LNCaP clone FGC (cell line): ENCODE data around the gene UBE3B.

Experiments used
- DNase-seq: peaks from one replicate; pipeline ENCODE4 v3.0.0-alpha.2; 2011; ENCODE audit warnings: low read depth
- H3K4me3 ChIP-seq: 2 replicates; pipeline ENCODE4 v1.5.1; 2011; ENCODE audit warnings: mild to moderate bottlenecking, low read depth, low read length, control low read depth
- CTCF ChIP-seq: IDR thresholded peaks from 2 replicates; pipeline ENCODE4 v1.5.1; 2012; ENCODE audit warnings: mild to moderate bottlenecking; ENCODE audit not compliant: control insufficient read depth, insufficient read depth; ENCODE audit errors: extremely low read depth

The UBE3B gene

GRCh38 chr12:109575683-109576082 is 98.2 kb downstream of the UBE3B start:
- DNase-seq: no peak
- no peak for TF ChIP-seq CTCF

GRCh38 chr12:109577311-109577710 is 99.9 kb downstream of the UBE3B start:
- no peak for DNase-seq
- TF ChIP-seq CTCF: no peak
- H3K4me3 ChIP-seq: no peak overlapping the region

More at GRCh38 chr12:109575683-109576082, 98.2 kb downstream of the UBE3B start:
- no peak overlapping the region for H3K4me3 ChIP-seq

GRCh38 chr12:109578330-109578927 is 101.0 kb downstream of the UBE3B start:
- DNase-seq: no peak
- H3K4me3 ChIP-seq: no peak overlapping the region
- TF ChIP-seq CTCF: no peak

DNA sequence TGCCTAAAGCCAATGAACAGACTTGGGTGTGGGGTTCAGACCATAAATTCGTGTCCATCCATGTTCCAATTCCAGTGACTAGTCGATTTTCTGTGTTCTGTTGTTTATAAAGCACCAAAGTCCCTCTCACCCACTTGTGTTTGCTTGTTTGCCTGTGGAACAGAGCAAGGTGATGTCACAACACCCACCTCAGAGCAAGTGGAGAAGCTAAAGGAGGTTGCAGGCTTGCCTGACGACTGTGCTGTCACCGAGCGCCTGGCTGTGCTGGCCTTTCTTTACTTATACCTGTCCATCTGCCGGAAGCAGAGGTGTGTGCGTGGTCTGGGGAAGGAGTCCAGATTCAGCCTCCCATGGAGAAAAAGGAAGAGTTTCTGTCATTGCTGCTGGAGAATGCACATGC is 102.2 kb downstream of the UBE3B start:
- TF ChIP-seq CTCF: no peak
- DNase-seq: no peak
- no peak overlapping the region for H3K4me3 ChIP-seq

DNA sequence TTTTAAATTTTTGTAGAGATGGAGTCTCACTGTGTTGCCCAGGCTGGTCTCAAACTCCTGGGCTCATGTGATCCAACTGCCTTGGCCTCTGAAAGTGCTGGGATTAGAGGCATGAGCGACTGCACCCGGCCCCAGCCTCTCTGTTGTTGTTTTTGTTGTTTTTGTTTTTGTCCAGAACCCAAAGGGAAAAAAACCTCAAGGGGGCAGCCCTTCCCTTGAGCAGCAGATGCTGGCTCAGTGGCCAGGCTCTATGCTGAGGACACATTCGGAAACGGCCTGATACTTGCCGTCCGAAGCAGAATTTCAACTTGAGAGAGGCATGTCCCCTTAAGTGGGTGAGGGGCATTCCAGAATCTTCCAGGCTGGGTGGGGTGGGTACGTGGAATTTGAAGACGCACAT is 102.8 kb downstream of the UBE3B start:
- DNase-seq: no peak
- TF ChIP-seq CTCF: no peak
- no peak overlapping the region for H3K4me3 ChIP-seq

DNA sequence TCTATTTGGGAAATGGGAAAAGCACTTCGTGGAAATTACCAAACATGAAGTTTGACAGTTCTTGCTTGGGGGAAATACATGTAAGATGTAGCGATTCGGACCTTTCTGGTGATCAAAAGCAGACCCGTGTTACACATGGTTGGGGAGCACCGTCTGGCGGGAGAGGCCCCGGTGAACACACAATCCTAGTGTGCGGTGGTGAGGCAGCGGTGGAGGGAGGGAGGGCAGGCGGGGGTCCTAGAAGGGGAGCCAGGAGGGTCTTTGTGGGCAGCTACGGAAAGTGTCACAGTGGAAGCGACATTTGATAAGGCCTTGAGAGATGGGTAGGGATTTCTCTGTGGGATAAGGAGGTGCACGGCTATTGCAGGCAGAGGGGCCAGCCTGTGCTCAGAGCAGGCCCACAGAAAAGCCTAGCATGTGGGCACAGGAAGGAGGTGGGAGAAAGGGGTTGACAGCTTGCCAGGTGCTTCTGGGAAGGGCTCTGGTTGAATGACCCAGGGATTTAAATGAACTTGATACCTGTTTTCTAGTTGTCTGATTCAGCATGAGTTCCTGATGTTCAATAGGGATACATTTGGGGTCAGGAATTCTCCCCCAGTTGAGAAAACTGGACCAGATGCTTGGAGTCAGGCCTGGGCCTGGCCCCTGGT is 103.4 kb downstream of the UBE3B start:
- DNase-seq: no peak
- no peak overlapping the region for H3K4me3 ChIP-seq
- TF ChIP-seq CTCF: no peak

DNA sequence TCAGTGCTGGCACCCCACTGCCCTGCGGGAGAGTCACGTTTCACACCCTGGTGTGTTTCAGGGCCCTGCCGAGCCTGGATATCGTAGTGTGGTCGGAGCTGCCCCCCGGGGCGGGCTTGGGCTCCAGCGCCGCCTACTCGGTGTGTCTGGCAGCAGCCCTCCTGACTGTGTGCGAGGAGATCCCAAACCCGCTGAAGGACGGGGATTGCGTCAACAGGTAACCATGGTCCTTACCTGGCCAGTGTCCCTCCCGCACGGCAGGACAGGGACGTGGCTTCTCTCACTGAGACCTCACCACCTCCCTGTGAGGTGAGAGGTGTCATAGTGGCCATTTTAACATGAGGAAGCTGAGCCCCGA is 103.9 kb downstream of the UBE3B start:
- no peak overlapping the region for H3K4me3 ChIP-seq
- DNase-seq: no peak
- no peak for TF ChIP-seq CTCF
